Measurements from ENCODE around the gene NBAS. TPM values are rescaled to one million over a fixed set of nuclear protein-coding genes. Genes with fewer than 3 reads are reported as not detected.

NBAS gene
- total and polyA plus RNA-seq, 4 donors, result 55.6 to 105 (median 73.0) TPM

DNA sequence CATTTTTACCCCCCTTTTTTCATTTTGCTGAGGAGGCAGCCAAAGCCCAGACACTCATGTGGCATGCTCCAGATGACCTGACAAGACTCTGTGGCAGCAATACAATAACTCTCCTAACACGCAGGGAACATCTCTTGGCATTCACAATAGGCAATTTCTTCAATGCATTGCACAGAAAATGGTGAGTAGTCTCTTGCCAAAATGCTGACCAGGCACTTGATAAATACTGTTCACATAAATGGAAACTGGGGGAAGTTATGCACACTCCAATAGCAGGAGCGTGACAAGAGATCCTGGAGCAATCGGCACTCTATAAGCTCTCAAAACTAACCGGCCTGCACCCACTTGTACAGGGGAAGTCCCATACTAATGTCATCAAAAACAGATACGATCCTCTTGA is 66.3 kb downstream of the NBAS start:
- H3K4me3 ChIP-seq (ENCODE audit: low read depth, low read length), result no peak overlapping the region
- H3K27ac ChIP-seq (ENCODE audit: low read depth, low read length), result no peak overlapping the region
- no peaks in the 10 kb centered on the region for H3K9me3 ChIP-seq (ENCODE audit: control insufficient read depth, insufficient read depth, low read length)
- 55% methylated on average over 2 of the region's 5 CpGs for WGBS (ENCODE audit: insufficient coverage)
- H3K27me3 ChIP-seq (ENCODE audit: control insufficient read depth, insufficient read depth, low read length), result no peaks in the 10 kb centered on the region
- H3K4me1 ChIP-seq (ENCODE audit: control insufficient read depth, insufficient read depth, low read length), result no peaks in the 10 kb centered on the region
- peak in 1 of 6 donors; percentile 13 for DNase-seq (ENCODE audit: low read depth in 4 of 6, low spot score in 6 of 6)
- H3K36me3 ChIP-seq (ENCODE audit: control insufficient read depth, insufficient read depth, low read length), result peaks cover 2% of the 10 kb centered on the region

- Histone ChIP-seq H3K27ac (ENCODE audit: low read depth, low read length) (no peak overlapping the region), H3K36me3 (ENCODE audit: control insufficient read depth, insufficient read depth, low read length) (peaks cover 2% of the 10 kb centered on the region), H3K27me3 (ENCODE audit: control insufficient read depth, insufficient read depth, low read length) (no peaks in the 10 kb centered on the region), H3K4me1 (ENCODE audit: control insufficient read depth, insufficient read depth, low read length) (no peaks in the 10 kb centered on the region), H3K9me3 (ENCODE audit: control insufficient read depth, insufficient read depth, low read length) (no peaks in the 10 kb centered on the region), H3K4me3 (ENCODE audit: low read depth, low read length) (no peak overlapping the region)
- no peak for DNase-seq (ENCODE audit: low read depth in 4 of 6, low spot score in 6 of 6)
- WGBS (ENCODE audit: insufficient coverage), result no CpG with 5 or more reads among the region's 4 CpGs
Measured at GRCh38 chr2:15492773-15493325, 68.3 kb downstream of the NBAS start.

- Histone ChIP-seq H3K4me1 (ENCODE audit: control insufficient read depth, insufficient read depth, low read length) (no peaks in the 10 kb centered on the region), H3K9me3 (ENCODE audit: control insufficient read depth, insufficient read depth, low read length) (no peaks in the 10 kb centered on the region), H3K27me3 (ENCODE audit: control insufficient read depth, insufficient read depth, low read length) (no peaks in the 10 kb centered on the region), H3K4me3 (ENCODE audit: low read depth, low read length) (no peak overlapping the region), H3K36me3 (ENCODE audit: control insufficient read depth, insufficient read depth, low read length) (peaks cover 3% of the 10 kb centered on the region), H3K27ac (ENCODE audit: low read depth, low read length) (no peak overlapping the region)
- no CpG with 5 or more reads among the region's 2 CpGs for WGBS (ENCODE audit: insufficient coverage)
- no peak for DNase-seq (ENCODE audit: low read depth in 4 of 6, low spot score in 6 of 6)
Measured at GRCh38 chr2:15486770-15487169, 74.4 kb downstream of the NBAS start.

DNA sequence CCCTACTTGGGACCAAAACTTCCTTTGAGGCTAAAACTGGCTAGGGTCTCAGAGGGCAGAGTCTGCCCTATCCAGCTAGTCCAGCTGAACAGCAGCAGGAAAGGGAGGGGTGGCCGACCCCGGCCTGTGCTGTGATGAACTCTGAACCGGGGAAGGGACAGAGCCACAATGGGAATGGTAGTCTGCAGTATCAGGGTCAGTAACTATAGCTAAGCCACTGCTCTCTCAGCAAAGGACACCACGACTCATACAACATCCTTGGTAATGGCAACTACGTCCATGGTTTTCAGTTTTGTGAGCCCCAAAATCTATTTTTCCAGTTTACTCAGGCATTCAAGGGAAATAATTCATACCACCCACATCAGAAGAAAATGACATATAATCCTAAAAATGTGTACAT is 75.2 kb downstream of the NBAS start:
- no peaks in the 10 kb centered on the region for H3K27me3 ChIP-seq (ENCODE audit: control insufficient read depth, insufficient read depth, low read length)
- H3K27ac ChIP-seq (ENCODE audit: low read depth, low read length), result no peak overlapping the region
- no peak overlapping the region for H3K4me3 ChIP-seq (ENCODE audit: low read depth, low read length)
- DNase-seq (ENCODE audit: low read depth in 4 of 6, low spot score in 6 of 6), result no peak
- no peaks in the 10 kb centered on the region for H3K9me3 ChIP-seq (ENCODE audit: control insufficient read depth, insufficient read depth, low read length)
- no peaks in the 10 kb centered on the region for H3K4me1 ChIP-seq (ENCODE audit: control insufficient read depth, insufficient read depth, low read length)
- peaks cover 3% of the 10 kb centered on the region for H3K36me3 ChIP-seq (ENCODE audit: control insufficient read depth, insufficient read depth, low read length)
- WGBS (ENCODE audit: insufficient coverage), result 56% methylated on average over 5 of the region's 5 CpGs

DNA sequence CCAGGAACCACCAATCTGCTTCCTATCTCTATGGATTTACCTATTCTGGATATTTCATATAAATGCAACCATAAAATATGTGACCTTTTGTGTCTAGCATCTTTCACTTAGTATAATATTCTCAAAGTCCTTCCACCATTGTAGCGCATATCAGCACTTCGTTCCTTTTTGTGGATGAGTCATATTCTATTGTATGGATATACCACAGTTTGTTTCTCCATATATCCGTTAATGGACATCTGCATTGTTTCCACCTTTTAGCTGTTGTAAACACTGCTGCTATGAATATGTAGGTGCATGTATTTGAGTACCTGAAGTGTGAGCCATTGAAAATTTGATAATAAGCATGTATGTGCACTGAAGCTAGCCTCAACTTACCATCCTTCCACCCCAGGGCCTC is 80.1 kb downstream of the NBAS start:
- Histone ChIP-seq H3K27me3 (ENCODE audit: control insufficient read depth, insufficient read depth, low read length) (no peaks in the 10 kb centered on the region), H3K27ac (ENCODE audit: low read depth, low read length) (no peak overlapping the region), H3K9me3 (ENCODE audit: control insufficient read depth, insufficient read depth, low read length) (no peaks in the 10 kb centered on the region), H3K36me3 (ENCODE audit: control insufficient read depth, insufficient read depth, low read length) (peaks cover 3% of the 10 kb centered on the region), H3K4me1 (ENCODE audit: control insufficient read depth, insufficient read depth, low read length) (no peaks in the 10 kb centered on the region), H3K4me3 (ENCODE audit: low read depth, low read length) (no peak overlapping the region)
- no CpG with 5 or more reads among the region's 3 CpGs for WGBS (ENCODE audit: insufficient coverage)
- no peak for DNase-seq (ENCODE audit: low read depth in 4 of 6, low spot score in 6 of 6)

DNA sequence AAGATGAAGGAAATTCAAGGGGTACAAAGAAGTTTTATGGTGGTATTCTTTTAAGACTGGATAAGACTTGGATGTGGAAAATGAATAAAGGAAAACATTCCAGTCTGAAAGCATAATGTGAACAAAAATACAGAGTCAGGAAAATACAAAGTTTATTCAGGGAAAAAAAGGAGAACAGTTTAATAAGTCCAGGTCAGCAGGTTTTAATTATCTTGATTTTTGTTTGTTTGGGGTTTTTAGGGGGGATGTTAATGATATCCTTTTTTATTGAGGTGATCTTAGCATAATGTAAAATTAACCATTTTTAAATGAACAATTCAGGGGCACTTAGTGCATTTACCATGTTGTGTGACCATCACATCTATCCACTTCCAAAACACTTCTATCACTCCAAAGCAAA is 80.6 kb downstream of the NBAS start:
- Histone ChIP-seq H3K9me3 (ENCODE audit: control insufficient read depth, insufficient read depth, low read length) (no peaks in the 10 kb centered on the region), H3K4me3 (ENCODE audit: low read depth, low read length) (no peak overlapping the region), H3K27me3 (ENCODE audit: control insufficient read depth, insufficient read depth, low read length) (no peaks in the 10 kb centered on the region), H3K4me1 (ENCODE audit: control insufficient read depth, insufficient read depth, low read length) (no peaks in the 10 kb centered on the region), H3K27ac (ENCODE audit: low read depth, low read length) (no peak overlapping the region), H3K36me3 (ENCODE audit: control insufficient read depth, insufficient read depth, low read length) (peaks cover 3% of the 10 kb centered on the region)
- DNase-seq (ENCODE audit: low read depth in 4 of 6, low spot score in 6 of 6), result no peak

DNA sequence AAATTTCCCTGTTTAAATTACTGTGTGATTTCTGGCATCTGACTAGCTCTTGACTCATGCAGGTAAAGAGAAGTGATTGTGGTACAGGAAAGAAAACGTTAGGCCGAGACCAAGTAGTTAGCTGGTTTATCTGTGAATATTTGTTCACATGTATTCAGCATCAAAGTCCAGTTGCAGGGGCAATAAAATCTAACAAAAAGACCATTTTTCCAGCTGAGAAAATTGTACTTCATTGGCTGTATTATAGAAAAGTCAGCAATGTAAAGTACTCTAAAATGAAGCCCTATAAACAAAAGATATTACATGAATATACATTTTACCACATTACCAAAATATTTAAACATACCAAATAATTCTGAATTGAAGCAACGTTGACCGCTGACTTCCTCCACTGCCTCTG is 88.3 kb downstream of the NBAS start:
- WGBS (ENCODE audit: insufficient coverage), result 100% methylated on average over 2 of the region's 4 CpGs
- no peak for DNase-seq (ENCODE audit: low read depth in 4 of 6, low spot score in 6 of 6)
- Histone ChIP-seq H3K4me1 (ENCODE audit: control insufficient read depth, insufficient read depth, low read length) (no peaks in the 10 kb centered on the region), H3K27ac (ENCODE audit: low read depth, low read length) (no peak overlapping the region), H3K36me3 (ENCODE audit: control insufficient read depth, insufficient read depth, low read length) (no peaks in the 10 kb centered on the region), H3K27me3 (ENCODE audit: control insufficient read depth, insufficient read depth, low read length) (no peaks in the 10 kb centered on the region), H3K4me3 (ENCODE audit: low read depth, low read length) (no peak overlapping the region), H3K9me3 (ENCODE audit: control insufficient read depth, insufficient read depth, low read length) (no peaks in the 10 kb centered on the region)

GRCh38 chr2:15472133-15472532 is 89.0 kb downstream of the NBAS start:
- H3K27me3 ChIP-seq (ENCODE audit: control insufficient read depth, insufficient read depth, low read length), result no peaks in the 10 kb centered on the region
- H3K4me3 ChIP-seq (ENCODE audit: low read depth, low read length), result no peak overlapping the region
- WGBS (ENCODE audit: insufficient coverage), result no CpG with 5 or more reads among the region's 3 CpGs
- no peak for DNase-seq (ENCODE audit: low read depth in 4 of 6, low spot score in 6 of 6)
- no peak overlapping the region for H3K27ac ChIP-seq (ENCODE audit: low read depth, low read length)
- no peaks in the 10 kb centered on the region for H3K9me3 ChIP-seq (ENCODE audit: control insufficient read depth, insufficient read depth, low read length)
- no peaks in the 10 kb centered on the region for H3K4me1 ChIP-seq (ENCODE audit: control insufficient read depth, insufficient read depth, low read length)
- no peaks in the 10 kb centered on the region for H3K36me3 ChIP-seq (ENCODE audit: control insufficient read depth, insufficient read depth, low read length)

DNA sequence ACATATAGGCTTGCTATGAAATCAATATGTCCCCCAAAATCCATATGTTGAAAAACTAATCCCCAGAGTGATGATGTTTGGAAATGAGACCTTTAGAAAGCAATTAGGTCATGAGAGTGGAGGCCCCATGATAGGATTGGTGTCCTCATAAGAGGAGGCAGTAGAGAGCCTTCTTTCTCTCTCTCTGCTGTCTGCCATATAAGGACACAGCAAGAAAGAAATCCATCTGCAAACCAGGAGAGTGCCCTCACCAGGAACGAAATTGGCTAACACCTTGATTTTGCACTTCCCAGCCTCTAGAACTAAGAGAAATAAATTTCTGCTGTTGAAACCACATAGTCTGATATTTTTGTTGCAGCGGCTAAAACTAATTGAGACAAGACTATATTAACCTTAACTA is 89.5 kb downstream of the NBAS start:
- Histone ChIP-seq H3K27ac (ENCODE audit: low read depth, low read length) (no peak overlapping the region), H3K4me1 (ENCODE audit: control insufficient read depth, insufficient read depth, low read length) (no peaks in the 10 kb centered on the region), H3K36me3 (ENCODE audit: control insufficient read depth, insufficient read depth, low read length) (peaks cover 2% of the 10 kb centered on the region), H3K27me3 (ENCODE audit: control insufficient read depth, insufficient read depth, low read length) (no peaks in the 10 kb centered on the region), H3K4me3 (ENCODE audit: low read depth, low read length) (no peak overlapping the region), H3K9me3 (ENCODE audit: control insufficient read depth, insufficient read depth, low read length) (no peaks in the 10 kb centered on the region)
- WGBS (ENCODE audit: insufficient coverage), result no CpG with 5 or more reads among the region's 2 CpGs
- no peak for DNase-seq (ENCODE audit: low read depth in 4 of 6, low spot score in 6 of 6)

DNA sequence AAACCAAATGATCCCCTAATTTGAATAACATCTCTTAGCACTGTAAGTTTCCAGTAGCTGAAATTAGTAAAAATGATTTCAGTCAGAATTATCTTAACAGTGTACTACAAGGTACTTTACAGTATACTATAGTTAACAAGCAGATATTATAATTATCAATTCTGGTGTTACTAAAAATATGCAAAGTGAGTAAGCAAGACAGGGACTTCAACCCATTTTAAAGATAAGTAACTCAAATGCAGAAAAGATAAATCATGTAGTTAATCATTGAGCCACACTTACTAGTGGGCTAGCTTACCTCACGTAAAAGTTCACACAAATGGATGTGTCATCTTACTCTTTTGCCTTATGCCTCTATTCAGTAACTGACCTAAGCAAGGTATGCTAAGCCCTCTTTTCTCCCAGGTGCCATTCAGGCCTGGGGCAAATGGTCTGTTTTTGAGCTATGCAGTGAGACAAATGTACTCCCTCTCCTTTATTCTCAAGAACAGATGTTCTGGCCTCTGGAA is 101.0 kb downstream of the NBAS start:
- no CpG with 5 or more reads among the region's 1 CpG for WGBS (ENCODE audit: insufficient coverage)
- Histone ChIP-seq H3K27ac (ENCODE audit: low read depth, low read length) (no peak overlapping the region), H3K4me1 (ENCODE audit: control insufficient read depth, insufficient read depth, low read length) (no peaks in the 10 kb centered on the region), H3K36me3 (ENCODE audit: control insufficient read depth, insufficient read depth, low read length) (peaks cover 7% of the 10 kb centered on the region), H3K9me3 (ENCODE audit: control insufficient read depth, insufficient read depth, low read length) (no peaks in the 10 kb centered on the region), H3K4me3 (ENCODE audit: low read depth, low read length) (no peak overlapping the region), H3K27me3 (ENCODE audit: control insufficient read depth, insufficient read depth, low read length) (no peaks in the 10 kb centered on the region)
- no peak for DNase-seq (ENCODE audit: low read depth in 4 of 6, low spot score in 6 of 6)
